HG02623 (cell line): Measurements from ENCODE around the gene SUGCT.

Source experiments
- ATAC-seq: cut with Tn5 transposase; IDR thresholded peaks from one replicate; pipeline ENCODE4 v1.9.1; 2021; ENCODE audit warnings: moderate library complexity; ENCODE audit not compliant: unreplicated experiment

The SUGCT gene

DNA sequence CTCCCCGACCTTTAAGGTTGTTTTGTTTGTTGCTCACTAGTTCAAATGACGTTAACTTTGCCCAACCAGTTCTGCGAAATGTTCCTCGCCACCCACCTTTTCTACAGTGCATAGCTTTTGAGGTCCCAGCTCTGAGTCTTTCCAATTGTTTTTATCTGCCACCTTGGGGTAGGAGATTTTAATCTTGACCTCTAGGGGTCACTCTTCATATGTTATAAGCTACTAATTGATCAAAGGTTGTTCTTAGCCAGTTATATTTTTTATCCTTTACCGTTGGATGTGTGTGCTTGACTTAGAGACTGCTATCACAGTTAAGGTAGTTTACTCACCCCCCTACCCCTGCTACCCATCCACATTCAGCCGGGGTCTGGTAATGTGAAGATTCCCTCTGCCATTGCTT, 372.4 kb downstream of the SUGCT start:
- no peak for ATAC-seq

DNA sequence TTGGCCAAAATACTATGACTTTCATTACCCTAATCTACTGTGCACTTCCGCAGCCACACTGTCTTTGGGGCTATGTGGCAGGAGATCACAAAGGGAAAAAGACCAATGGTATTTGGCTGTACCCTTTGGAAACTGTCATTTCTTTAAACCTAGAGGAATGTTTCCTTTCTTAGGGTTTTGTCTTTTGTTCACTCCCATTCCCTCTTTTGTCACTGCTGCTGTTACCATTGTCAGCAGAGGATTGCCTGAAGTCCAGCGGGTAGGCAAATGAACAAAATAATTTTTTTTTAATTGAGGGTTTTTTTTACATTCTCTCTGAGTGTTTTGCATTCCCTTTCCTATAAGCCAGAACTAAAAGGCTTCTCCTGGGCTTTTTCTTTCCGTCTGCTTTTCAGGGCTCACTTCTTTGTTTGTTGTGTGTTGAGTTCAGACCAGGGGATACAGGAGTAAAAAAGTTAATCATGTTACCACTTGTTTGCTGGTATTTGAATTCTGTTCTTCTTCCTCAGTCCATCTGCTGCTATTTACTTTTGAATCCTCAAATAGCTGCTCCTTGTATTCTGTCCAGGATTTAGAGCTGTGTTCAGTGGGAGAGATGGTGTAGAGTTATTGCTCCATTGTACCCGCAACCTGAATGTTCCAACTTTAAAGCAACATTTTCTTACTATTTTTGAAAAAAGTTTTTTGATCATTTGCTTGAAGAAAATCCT, 374.6 kb downstream of the SUGCT start:
- no peak for ATAC-seq

DNA sequence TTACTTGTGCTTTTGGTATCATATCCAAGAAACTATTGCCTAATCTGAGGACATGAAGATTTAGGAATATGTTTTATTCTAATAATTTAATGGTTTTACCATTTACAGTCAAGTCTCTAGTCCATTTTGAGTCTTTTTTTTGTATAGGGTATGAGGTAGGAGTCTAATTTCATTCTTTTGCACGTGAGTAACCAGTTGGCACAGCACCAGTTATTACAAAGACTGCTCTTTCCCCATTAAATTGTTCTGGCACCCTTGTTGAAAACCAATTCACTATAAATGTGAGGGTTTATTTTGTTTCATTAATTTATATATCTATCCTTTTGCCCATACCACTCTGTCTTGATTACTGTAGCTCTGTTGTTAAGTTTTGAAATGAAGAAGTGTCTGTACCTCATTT, 381.6 kb downstream of the SUGCT start:
- no peak for ATAC-seq

DNA sequence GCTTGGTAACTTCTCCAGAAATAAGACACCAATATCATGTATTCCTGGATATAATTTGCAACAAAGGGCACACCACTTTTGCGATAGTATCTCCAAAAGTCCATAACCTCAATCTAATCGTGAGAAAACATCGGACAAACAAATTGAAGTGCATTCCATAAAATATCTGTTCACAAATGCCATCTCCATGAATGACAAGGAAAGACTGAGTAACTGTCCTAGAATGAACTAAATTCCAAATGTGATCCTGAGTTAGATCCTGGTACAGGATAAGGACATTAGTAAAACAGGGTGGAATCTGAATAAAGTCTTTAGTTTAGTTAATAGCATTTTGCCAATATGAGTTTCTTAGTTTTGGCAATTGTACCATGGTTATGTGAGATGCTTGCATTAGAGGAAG, 384.2 kb downstream of the SUGCT start:
- ATAC-seq: no peak

DNA sequence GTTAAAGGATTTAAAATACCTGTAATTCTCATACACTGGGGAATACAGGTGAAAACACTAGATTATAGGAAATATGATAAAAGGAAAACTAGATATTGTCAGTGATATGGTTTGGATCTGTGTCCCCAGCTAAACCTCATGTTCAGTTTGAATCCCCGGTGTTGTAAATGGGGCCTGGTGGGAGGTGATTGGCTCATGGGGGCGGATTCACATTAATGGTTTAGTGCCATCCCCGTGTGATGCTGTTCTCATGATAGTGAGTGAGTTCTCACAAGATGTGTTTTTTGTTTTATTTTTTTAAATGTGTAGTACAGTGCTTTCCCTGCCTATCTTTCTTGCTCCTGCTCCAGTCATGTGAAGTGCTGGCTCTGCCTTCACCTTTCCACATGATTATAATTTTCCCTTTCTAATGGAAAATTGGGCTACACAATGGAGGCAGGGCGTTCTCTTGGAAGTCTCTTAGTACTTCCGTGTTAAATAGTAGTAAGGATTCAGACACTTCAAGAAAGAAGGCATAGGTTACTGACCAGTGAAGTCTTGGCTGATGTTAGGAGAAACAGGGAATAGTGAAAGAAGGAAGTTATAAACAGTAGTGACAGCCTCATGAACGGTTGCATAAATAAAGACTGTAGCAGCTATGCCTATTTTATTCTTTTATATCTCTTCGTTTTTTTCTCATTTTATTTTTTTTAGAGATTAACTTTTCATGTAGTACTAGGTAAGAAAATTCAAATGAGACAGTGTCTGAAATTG, 386.4 kb downstream of the SUGCT start:
- ATAC-seq: no peak

DNA sequence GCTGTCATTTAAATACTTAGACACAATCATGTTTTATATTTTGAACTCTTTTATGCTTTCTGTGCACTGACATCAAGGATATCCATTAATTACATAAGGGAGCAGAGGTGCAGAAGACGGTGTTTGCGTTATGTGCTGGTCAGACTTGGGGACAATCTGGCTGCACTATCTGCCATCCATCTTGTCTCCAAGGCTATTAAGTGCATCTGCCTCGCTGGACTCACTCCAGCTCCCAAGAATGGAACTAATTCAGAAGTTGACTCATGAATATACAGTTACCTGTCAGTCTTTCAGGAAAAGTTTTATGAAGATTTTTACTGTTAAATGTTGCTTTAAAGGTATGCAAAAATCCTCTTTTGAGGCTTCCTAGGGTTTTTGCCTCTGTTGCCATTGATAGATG, 391.0 kb downstream of the SUGCT start:
- no peak for ATAC-seq

DNA sequence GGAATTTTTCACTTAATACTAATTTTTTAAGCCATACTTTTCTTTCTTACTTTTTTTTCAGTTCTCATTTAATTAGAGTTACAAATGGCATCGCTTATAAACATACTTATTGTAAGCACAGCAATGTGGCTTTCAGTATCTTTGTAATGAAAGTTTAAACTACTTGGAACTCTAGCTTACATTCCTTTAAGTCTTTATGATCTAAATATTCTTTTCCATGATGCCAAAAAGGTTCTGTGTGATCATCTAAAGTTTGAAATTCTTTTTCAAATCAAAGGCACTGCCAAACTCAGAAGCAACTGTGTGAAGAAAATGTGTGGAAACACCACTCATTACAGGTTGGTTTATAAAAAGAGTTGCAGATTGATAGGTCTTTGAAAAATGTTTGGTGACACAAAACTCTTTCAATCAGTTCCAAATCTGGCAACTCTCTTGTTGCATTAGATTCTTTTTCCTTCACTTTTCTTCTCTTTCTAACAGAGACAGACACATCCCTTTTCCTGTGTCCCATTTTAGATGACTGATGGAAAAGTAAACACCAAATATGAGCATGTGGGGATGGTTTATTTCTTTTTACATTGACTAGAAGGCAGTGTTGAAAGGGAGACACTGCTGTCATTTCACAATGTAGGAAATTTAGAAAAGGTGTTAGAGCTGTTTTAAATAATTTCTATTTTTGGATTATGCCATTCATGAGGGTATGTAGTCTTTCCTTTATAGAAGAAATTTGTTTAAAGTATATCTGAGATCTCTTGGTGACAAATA, 392.3 kb downstream of the SUGCT start:
- ATAC-seq: no peak

DNA sequence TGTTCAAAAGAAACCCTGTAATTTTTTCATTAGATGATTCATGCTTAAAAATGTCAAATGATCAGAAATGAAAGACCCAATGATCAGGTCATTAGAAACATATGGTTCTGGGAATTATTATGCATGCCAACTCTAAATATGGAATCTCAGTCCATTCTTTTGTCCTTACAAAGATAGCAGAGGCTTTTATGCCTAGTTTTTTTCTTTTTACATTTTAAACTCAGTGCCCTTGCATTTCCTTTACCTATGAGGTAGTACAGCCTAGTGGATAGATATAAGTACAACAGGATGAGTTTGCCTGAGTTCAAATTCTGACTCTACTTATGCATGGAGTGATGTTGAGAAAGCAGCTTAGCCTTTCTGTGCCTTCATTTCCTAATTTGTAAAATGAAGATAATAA, 392.9 kb downstream of the SUGCT start:
- ATAC-seq: no peak

DNA sequence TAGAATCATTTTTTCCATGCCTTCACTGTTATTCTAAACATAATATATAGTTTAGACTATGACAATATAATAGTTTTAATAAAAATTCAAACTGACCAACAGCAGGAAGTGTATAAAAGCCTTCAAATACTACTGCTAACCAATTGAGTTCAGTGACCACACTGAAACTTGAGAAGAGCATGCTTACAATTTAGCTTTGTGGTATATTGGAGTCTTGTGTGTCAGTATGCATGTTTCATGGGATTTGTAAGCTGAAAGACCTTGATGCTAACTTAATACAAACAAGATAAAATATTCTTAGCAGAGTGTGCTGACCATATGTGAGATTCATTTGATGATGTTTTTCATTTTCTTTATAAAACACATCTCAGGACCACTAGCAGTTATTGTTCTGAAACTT, 395.5 kb downstream of the SUGCT start:
- ATAC-seq: no peak

DNA sequence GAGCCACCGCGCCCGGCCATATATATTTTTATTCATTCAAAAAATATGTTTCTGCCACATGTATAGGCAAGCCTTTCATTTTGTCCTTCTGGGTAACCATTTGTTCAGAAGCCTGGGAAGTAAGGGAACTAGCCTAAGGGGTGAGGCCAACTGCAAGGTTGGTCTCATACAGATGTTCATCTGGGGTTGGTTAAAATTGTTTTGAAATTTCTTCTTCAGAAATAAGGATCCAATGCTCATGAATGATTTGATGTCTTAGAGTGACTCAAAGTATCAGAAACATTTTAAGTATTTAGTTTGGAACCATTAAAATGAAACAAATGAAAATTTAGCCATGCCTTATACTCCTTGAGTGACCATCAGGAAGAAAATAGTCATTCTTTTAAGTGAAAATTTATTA, 397.2 kb downstream of the SUGCT start:
- ATAC-seq: no peak

DNA sequence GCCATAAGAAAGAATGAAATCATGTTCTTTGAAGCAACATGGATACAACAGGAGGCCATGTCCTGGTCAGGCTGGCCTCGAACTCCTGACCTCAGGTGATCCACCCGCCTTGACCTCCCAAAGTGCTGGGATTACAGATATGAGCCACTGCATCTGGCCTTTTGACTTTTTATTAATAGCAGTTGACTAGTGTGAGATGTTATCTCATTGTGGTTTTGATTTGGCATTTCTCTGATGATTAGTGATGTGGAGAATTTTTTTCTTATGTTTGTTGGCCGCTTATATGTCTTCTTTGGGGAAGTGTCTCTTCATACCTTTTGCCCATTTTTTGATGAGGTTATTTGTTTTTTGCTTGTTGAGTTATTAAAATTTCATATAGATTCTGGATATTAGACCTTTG, 400.9 kb downstream of the SUGCT start:
- no peak for ATAC-seq

DNA sequence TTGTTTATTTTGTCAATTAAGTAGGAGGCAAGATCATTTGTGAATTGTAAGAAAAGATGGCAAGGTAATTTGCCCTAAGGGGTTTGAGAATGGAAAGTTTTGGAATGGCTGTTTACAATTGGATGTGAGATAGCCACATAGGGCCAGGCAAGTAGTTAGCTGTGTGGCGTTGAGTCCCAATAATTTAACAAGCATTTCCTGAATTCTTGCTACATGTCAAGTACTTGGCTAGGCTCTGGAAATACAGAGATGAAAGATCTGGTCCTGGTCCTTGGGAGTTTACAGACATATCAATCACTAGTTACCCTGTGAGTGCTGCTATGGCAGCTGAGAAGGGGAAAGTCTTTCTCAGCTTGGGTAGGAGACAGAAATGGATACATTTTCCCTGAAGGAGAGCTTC, 401.6 kb downstream of the SUGCT start:
- no peak for ATAC-seq

DNA sequence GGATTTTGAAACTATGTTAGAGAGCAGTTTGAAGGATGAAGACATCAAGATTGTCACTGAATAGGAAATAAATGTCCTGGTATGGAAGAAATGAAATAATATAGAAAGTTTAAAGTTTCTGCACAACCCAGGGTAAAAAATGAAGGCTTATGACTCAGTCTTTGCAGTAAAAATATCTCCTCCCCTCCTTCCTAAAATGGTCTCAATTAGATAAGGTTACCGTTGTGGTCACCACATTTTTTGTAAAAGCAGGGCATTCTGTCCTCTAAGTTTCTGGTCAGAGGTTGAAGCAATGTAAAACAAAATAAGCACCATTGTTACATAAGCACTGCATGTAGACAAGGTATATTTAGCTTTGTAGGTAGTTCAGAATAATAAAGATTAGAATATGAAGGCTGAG, 403.5 kb downstream of the SUGCT start:
- no peak for ATAC-seq

DNA sequence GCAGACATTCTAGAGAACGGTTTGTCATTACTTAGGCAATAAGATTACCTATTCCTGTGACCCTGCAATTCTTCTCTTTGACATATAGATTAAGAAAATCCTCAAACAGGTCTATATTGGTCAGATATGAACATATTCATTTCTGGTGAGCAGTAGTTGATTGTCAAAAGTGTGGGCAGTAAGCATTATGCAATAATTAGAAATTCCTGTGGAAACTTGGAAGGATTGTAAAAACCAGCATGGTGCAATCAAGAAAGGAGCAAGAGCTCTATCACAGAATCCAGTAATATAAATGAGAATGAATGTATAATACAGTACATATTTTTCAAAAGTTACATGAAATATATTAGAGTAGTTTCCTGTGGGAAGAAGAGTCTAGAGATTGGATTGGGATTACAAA, 406.5 kb downstream of the SUGCT start:
- ATAC-seq: no peak

DNA sequence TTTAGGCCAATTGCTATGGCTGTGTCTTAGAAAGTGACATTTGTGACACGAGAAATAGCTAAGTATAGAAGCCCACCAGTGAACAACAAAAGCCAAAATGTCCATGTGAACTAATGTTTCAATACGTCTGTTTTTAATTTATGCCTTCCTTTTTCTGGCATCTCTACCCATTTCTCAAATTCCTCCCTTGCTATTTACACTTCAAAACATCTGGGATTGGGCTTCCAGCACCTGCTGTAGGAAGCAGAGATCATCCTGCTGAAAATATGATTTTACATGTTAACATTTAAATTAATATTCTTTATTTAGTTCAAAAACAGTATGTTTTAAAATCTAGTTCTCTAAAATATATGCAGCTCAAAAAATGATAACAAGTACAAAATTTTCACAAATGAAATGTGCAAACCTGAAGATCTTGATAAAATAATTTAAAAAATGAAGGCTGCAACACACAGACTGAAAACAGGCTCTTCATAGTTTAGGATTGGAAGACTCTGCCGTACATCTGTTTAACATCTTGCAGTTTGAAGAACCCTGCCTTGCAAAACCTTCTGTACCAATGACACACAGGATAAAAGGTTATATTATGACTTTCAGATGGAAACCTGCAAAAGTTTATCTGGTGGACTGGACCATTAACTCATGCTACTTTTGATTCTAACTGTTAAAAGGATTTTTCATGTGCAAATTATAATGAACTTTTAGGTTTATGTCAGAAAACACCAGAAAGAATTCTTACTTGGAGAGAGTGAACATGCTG, 408.4 kb downstream of the SUGCT start:
- no peak for ATAC-seq

DNA sequence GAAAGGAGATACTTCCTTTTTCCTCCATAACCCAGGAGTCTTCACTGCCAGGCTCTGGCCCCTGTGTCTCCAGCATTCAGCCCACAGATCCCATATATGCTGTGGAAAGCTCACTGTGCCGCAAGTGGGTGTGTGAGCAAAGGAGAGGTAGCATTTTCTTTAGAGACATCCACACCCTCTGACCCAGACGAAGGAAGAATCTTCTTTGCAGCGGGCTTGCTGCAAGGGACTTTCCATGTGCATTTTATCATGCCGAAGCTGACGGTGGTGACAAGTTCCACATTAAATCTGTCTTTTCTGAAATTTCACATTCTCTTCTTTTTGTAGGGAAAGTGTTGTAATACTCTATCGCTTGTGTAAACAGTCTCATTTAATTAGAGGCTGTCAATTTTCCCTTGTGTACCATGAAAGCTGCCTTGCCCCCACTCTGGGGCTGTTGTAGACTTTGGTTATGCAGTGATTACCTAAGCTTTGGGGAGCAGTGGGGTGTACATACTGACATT, 409.5 kb downstream of the SUGCT start:
- ATAC-seq: no peak

DNA sequence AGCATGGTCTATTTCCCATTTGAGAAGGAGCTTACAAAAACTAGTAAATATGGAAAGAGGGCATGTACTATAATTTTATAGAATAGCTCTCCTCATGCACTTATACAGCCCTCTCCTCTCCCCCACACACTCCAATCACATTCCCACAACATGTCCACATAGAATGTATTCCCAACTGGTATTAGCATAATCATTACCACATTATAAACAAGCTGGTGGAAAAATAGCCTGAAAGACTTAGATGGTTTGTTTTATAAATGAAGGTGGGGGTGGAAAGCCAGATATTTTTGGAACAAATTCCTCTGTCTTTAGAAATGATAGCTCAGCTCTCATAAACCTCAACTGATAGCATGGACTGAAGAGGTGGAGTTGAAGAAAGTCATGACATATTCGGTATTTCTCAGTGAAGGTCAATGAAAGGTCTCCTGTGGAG, 410.1 kb downstream of the SUGCT start:
- ATAC-seq: no peak

DNA sequence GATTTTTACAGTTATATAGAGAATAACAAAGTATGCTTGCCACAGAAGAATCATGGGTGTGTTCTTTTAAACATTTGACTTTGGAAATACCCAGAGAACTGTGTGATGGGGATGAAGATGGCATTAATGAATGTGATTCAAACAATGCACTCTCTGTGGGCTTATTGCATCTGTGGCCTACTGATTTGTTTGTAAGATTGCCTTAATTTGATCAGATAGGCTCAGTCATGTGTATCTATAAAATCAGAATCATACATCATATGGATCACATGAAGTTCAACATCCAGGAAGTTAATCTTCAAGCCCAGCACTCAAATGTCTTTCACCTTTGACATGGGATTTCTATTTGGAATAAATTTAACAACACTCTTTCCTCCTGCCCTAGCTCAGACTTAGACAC, 410.9 kb downstream of the SUGCT start:
- no peak for ATAC-seq

DNA sequence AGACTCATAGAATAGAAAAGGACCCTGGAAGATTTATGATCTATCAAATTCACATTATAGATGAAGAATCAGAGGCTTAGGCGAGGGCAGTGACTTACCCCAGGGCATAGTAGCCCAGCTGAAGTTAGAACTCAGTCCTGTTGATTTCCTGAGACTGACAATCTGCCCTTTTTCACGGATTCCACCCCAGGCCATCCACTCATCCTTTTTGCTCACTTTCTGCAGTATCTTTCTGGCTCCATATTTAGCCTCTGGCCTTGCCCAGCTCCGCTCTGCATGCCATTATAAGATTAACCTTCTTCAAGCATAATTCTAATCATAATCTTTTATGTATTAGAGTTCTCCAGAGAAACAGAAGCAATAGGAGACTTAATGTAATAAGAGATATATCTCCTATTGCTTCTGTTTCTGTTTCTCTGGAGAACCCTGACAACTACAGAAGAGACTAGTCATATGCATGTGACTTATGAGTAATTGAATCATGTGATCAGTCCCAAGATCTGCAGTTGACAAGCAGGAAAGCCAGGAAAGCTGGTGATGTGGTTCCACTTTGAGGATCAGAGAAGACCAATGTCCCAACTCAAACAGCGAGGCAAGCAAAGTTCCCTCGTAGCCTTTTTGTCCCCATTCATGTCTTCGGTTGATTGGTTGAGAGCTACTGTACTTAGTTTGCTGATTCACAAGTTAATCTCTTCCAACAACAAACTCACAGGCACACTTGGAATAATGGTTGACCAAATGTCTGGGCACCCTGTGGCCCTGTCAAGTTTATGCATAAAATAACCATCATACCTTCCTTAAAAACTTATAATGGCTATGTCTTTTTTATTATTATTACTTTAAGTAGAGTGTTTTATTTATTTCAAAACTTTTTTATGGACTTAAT, 412.1 kb downstream of the SUGCT start:
- no peak for ATAC-seq
